SKM-1 treated with dmso at 0.1 percent for 144 hours (cell line): Measurements from ENCODE around the gene ATP6V1A.

Experiments used
- DNase-seq: peaks from one replicate; lab custom pipeline; 2025; ENCODE audit not compliant: unreplicated experiment; lab: John Stamatoyannopoulos, UW

Gene ATP6V1A

DNA sequence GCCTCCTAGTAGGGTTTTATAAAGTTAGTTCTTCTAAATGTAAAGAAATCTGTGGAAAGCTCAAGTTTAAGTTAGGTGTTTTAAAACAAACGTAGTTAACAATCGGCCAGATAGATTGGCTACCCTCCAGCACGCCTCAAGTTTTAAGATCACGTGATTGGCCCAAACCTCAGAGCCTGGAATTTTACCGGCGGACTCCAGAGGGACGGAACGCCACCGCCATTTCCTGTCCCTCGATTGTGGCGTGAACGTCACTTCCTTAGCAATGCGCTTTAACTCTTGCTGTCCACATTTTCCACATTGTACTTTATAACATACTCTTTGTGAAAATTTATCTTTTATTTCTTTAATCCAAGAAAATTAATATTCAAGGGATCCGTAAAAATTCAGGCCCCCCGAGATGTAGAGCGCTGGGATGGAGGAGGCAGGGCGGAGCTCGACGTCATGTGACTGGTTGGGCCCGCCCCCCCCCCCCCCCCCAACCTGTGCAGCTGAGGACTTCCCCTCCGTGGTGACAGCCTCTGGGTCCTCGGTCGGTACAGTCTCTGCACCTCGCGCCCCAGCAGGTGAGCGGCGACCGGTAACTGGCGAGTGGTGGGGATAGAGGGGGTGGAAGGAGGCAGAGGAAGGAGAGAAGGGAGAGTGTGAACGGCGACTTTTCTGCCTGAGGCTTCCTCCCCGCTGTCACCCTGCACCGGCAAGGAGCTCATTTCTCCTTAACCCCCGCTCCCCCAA is at the start of gene ATP6V1A:
ATP6V1A (plus strand) TSS at position 488 of the 735 bp plus-strand sequence. CDS start 31,719 bp downstream, outside the sequence.
- DNase-seq: peak; percentile 89

DNA sequence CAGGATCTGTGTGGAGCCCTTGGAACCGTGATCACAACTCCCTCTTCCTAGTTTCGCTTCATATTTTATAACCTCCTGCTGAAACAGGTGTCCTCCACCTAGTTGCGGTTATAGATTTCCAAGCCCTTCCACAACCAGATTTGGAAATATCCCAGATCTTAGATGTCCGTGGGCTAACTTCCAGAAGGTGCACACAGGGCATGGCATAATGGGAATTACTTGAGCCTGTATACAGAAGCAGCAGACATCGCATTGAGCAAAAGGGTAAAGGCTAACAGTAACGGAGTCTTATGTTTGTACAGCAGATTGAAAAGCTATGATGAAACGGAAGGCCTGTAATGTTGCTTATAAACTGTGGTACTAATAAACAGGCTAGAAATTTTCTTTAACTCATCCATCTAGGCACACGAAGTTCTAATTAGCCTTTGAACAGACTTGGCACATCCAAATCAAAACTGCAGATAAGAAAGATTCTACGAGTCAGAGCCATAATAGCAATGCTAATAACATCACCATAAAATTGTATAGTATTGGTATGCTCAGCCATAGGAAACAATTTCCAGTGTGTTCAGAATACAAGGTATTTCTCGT is 49.2 kb upstream of the ATP6V1A start:
- no peak for DNase-seq

DNA sequence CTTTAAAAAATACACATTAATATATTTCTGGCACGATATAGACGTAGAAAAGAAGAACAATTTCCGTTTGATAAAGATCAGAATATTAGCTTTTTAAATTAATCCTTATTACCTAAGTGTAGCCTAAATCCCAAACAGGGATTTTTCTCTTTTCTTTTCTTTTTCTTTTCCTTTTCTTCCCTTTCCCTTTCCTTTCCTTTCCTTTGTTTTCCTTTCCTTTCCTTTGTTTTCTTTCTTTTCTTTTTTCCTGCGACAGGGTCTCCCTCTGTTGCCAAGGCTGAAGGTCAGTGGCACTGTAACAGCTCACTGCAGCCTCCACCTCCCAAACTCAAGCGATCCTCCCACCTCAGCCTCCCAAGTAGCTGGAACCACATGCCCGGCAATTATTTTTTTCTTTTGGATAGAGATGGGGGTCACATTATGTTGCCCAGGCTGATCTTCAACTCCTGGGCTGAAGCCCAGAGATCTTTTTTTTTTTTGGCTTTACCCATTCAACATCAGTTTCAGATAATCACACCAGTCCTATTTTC is 48.6 kb upstream of the ATP6V1A start:
- DNase-seq: no peak

GRCh38 chr3:113698956-113699355 is 47.9 kb upstream of the ATP6V1A start:
- no peak for DNase-seq

GRCh38 chr3:113707835-113708234 is 39.0 kb upstream of the ATP6V1A start:
- no peak for DNase-seq

DNA sequence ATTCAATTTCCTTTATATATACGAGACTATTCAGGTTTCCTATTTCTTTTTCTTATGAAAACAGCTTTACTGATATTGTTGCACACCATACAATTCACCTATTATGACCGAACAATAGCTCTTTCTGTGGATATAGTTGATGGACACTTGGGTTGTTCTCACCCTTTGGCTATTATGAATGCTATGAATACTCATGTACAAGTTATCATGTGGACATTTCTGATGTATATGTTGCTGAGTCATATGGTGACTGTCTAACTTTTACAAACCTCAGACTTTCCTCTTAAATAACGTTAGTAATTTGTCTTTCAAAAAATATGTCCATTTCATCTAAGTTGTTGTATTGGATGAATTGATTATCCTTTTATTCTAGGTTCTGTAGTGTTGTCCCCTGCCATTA is 34.7 kb upstream of the ATP6V1A start:
- no peak for DNase-seq

GRCh38 chr3:113714702-113715101 is 32.1 kb upstream of the ATP6V1A start:
- no peak for DNase-seq

DNA sequence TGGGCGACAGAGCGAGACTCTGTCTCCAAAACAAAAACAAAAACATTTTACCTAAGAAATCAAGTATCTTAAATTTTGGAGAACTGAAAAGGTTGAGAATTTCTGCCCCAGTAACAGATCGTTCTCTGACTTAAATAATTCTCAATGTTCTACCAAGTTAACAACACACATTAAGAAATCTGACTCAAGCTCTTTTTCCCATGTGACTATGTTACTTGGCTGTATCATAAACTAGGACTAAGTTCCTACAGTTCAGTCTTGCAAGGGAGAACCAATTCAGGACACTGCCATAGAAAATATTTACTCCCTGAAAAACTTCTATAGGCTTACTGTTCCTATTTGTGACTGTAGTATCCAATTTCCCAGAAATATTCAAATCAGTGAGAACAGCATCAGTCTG is 29.5 kb upstream of the ATP6V1A start:
- no peak for DNase-seq

GRCh38 chr3:113717818-113718217 is 29.0 kb upstream of the ATP6V1A start:
- no peak for DNase-seq

GRCh38 chr3:113719294-113719693 is 27.5 kb upstream of the ATP6V1A start:
- no peak for DNase-seq

- DNase-seq: no peak
These were observed 27.1 kb upstream of the ATP6V1A start for GRCh38 chr3:113719758-113720157.

- DNase-seq: peak; percentile 5
These were observed 25.2 kb upstream of the ATP6V1A start for GRCh38 chr3:113721636-113722035.

DNA sequence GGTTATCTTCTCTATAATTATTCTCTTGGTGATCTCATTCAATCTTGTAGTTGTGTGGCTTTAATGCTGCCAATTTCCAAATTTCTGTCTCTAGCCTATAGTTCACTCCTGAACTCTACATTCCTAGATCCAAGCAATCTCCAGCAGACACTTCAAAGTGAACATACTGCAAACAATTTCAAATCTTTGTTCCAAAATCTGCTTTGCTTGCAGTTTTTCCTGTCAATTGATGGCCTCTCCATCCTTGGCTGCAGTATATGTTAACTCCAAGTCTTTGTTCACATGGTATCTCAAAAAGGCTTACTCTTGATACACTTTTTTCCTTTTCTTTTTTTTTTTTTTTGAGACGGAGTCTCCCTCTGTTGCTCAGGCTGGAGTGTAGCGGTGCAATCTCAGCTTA is 18.2 kb upstream of the ATP6V1A start:
- no peak for DNase-seq

DNA sequence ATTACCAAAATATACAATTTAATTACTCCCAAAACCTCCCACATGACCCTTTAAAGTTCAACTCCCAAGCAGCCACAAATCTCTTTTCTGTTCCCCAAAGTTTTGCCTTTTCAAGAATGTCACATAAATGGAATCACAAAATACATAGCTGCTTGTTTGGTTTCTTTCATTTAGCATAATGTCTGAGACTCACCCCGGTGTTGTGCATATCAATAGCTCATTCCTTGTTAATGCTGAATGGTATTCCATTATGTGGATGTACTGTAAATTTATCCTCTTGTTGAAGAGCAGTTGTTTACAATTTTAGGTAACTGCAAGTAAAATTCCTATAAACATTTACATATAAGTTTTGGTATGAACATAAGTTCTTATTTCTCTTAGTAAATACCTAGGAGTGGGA is 16.3 kb upstream of the ATP6V1A start:
- no peak for DNase-seq

GRCh38 chr3:113731694-113732093 is 15.1 kb upstream of the ATP6V1A start:
- DNase-seq: no peak

DNA sequence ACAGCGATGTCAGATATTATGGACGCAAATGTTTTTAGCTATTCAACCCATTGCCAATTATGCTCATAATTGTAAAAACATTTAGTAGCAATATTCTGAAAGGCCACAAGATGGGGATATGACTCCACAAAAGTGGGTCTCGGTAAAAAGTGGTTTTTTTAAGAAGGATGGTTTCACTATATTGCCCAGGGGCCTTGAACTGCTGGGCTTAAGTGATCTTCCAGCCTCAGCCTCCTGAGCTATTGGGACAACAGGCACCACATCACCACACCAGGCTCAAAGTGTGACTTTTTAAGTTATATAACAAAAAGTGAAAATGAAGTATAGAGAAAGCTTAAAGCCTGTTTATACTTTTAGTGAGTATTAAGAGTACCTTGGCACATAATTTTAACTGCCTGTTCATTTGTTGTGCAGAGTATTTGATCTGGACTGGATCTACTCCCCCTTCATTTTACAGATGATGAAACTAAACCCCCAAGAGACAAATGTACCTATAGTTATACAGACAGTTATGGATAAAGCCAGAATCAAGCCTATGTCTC is 10.2 kb upstream of the ATP6V1A start:
- peak; percentile 53 for DNase-seq

DNA sequence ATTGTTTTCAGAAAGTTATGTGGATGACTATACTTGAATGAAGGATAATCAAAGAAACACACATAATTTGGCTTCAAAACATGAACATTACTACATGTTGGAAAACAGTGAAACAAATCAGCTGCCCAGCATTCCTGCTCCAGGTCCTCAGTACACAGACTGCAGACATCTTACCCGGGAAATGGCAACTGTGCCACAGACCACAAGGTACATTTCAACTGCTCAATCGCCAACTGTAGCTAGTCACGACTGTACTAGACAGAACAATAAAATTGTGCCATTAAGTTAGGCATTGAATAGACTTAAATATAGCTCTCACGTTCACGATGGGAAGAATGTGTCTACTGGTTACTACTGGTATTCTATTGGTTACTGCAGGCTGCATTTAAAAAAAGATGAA is 5.7 kb upstream of the ATP6V1A start:
- no peak for DNase-seq

- DNase-seq: no peak
These were observed 5.2 kb upstream of the ATP6V1A start for GRCh38 chr3:113741620-113742019.

- no peak for DNase-seq
These were observed 3.7 kb upstream of the ATP6V1A start for GRCh38 chr3:113743006-113743630.

GRCh38 chr3:113744941-113745755 is 1.7 kb upstream of the ATP6V1A start:
- peak; percentile 97 for DNase-seq
